Left hindlimb (tissue), 1 donor: ENCODE data around the gene SMG1.
"Not testable (repeated sequence)": the region's sequence is repeated elsewhere in the genome, so short reads cannot be mapped to it uniquely, and the experiment has no call there.

Experiments
- DNase-seq: peaks from one replicate; pipeline ENCODE4 v3.0.0-alpha.2; 2018

Gene SMG1

GRCh38 chr16:18757960-18758660 lies 168.1 kb downstream of the SMG1 start:
- DNase-seq = not testable (repeated sequence)

DNA sequence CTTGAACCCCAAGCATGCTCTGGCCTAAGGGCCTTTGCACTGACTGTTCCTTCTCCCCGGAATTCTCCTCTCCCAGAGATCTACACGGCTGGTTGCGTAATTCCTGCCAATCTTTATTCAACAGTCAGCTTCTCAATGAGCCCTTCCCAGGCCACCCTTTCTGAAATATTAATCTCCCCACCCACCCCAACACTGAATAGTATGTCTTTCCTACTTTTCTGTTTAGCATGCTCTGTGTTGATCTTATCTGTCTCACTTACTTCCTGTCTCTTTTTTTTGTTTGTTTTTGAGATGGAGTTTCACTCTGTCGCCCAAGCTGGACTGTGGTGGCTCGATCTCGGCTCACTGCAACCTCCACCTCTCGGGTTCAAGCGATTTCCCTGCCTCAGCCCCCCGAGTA lies 169.6 kb downstream of the SMG1 start:
- not testable (repeated sequence) for DNase-seq
